Lung (tissue), 12 donors: ENCODE data around the gene DDX60. TPM values are rescaled to one million over a fixed set of nuclear protein-coding genes. Genes with fewer than 3 reads are reported as not detected.

Experiments
- ATAC-seq: fragments of 200-7000 bp; cut with Tn5 transposase; one replicate; pipeline ENCODE4 v1.9.1; 2020; ENCODE audit warnings: moderate number of reproducible peaks; ENCODE audit not compliant: insufficient read depth, low FRiP score
- DNase-seq, 3 donors: peaks; one replicate each; pipeline ENCODE4 v3.0.0-alpha.2; 2013 to 2017
- H3K27ac ChIP-seq, 2 donors: one replicate each; pipeline ENCODE4 v1.5.1; 2013; ENCODE audit warnings: mild to moderate bottlenecking in 2 of 2, moderate library complexity in 2 of 2, control low read depth in 1 of 2, inconsistent platforms in 1 of 2, low read depth in 1 of 2, low read length in 1 of 2
- H3K27me3 ChIP-seq, 3 donors: one replicate each; pipeline ENCODE4 v1.5.1; 2013; ENCODE audit warnings: low read length in 2 of 3; ENCODE audit not compliant: control insufficient read depth in 3 of 3, insufficient read depth in 3 of 3
- H3K36me3 ChIP-seq, 4 donors: one replicate each; pipeline ENCODE4 v1.5.1; 2013; ENCODE audit warnings: low read length in 4 of 4, mild to moderate bottlenecking in 1 of 4, moderate library complexity in 1 of 4; ENCODE audit not compliant: control insufficient read depth in 4 of 4, insufficient read depth in 4 of 4
- H3K4me1 ChIP-seq, 5 donors: one replicate each; pipeline ENCODE4 v1.5.1; 2013; ENCODE audit warnings: low read length in 5 of 5, mild to moderate bottlenecking in 2 of 5, moderate library complexity in 1 of 5; ENCODE audit not compliant: control insufficient read depth in 5 of 5, insufficient read depth in 5 of 5
- H3K4me3 ChIP-seq: one replicate; pipeline ENCODE4 v1.5.1; 2013; ENCODE audit warnings: mild to moderate bottlenecking, control low read depth, moderate library complexity
- H3K9ac ChIP-seq, 2 donors: one replicate each; pipeline ENCODE4 v1.5.1; 2013; ENCODE audit warnings: low read length in 2 of 2, control low read depth in 1 of 2; ENCODE audit not compliant: insufficient read depth in 1 of 2
- H3K9me3 ChIP-seq, 4 donors: one replicate each; pipeline ENCODE4 v1.5.1; 2013; ENCODE audit warnings: low read length in 3 of 4, mild to moderate bottlenecking in 1 of 4, moderate library complexity in 1 of 4; ENCODE audit not compliant: control insufficient read depth in 4 of 4, insufficient read depth in 3 of 4
- CTCF ChIP-seq: IDR thresholded peaks from 2 replicates; pipeline ENCODE4 v1.5.1; 2012; ENCODE audit warnings: mild to moderate bottlenecking; ENCODE audit errors: control extremely low read depth, extremely low read depth
- WGBS, 2 donors: extraction: QIAGEN DNeasy Blood & Tissue Kit; methylation state at CpG; one replicate each; pipeline ENCODE4 v1.1.7; 2013; 5-methylcytosine and 5-hydroxymethylcytosine counted together
- polyA plus RNA-seq, 2 donors: library from polyadenylated mRNA; stranded (reverse); fragments of 200-250 nt; gene quantifications; one replicate each; pipeline ENCODE4 v1.2.1, GENCODE V29; 2013
- total RNA-seq, 2 donors: library from RNA; depleted of rRNA in 1 of 2; stranded (reverse); fragments of >200 nt in 1 of 2; gene quantifications; one replicate each; pipeline ENCODE4 v1.2.1, GENCODE V29; 2014 to 2021
- donor health status: control.
- donor health status: control.
- donor health status: Bipolar disorder and iron deficiency.
- donor health status: healthy.
- donor health status: DM: yes; HTN: yes; CAD: no.

Gene DDX60
- total and polyA plus RNA-seq, 4 donors = 2.6 to 47.0 (median 14.6) TPM

GRCh38 chr4:168275836-168276235 lies 42.7 kb downstream of the DDX60 start:
- 97% methylated on average over 2 of the region's 2 CpGs for WGBS, 2 donors
- TF ChIP-seq CTCF = no peak
- peaks cover 20 to 26% (median 22%) of the 10 kb centered on the region in 4 donors for H3K36me3 ChIP-seq
- no peak overlapping the region for H3K4me3 ChIP-seq
- H3K27ac ChIP-seq = no peak overlapping the region
- ATAC-seq (no peak), DNase-seq (no peak)
- no peaks in the 10 kb centered on the region for H3K27me3 ChIP-seq
- peaks cover 0 to 3% (median 0%) of the 10 kb centered on the region in 5 donors for H3K4me1 ChIP-seq
- H3K9me3 ChIP-seq = no peaks in the 10 kb centered on the region
- no peak overlapping the region for H3K9ac ChIP-seq

GRCh38 chr4:168274871-168275270 lies 43.7 kb downstream of the DDX60 start:
- 68 to 97% methylated on average over 1 of the region's 1 CpG for WGBS, 2 donors
- TF ChIP-seq CTCF = no peak
- no peak overlapping the region for H3K4me3 ChIP-seq
- H3K9ac ChIP-seq = no peak overlapping the region
- DNase-seq (no peak), ATAC-seq (no peak)
- H3K36me3 ChIP-seq = peaks cover 20 to 22% (median 21%) of the 10 kb centered on the region in 4 donors
- H3K27me3 ChIP-seq = no peaks in the 10 kb centered on the region
- no peaks in the 10 kb centered on the region for H3K9me3 ChIP-seq
- H3K27ac ChIP-seq = no peak overlapping the region
- peaks cover 0 to 3% (median 0%) of the 10 kb centered on the region in 5 donors for H3K4me1 ChIP-seq

- no peak for DNase-seq
These were observed 44.7 kb downstream of the DDX60 start for GRCh38 chr4:168273838-168274237.

More at GRCh38 chr4:168273838-168274237, 44.7 kb downstream of the DDX60 start:
- no peak overlapping the region for H3K27ac ChIP-seq
- H3K9ac ChIP-seq = no peak overlapping the region
- H3K36me3 ChIP-seq = peaks cover 13 to 20% (median 17%) of the 10 kb centered on the region in 4 donors
- 89 to 93% methylated on average over 9 of the region's 9 CpGs for WGBS, 2 donors
- H3K4me1 ChIP-seq = peaks cover 0 to 3% (median 0%) of the 10 kb centered on the region in 5 donors
- H3K27me3 ChIP-seq = no peaks in the 10 kb centered on the region
- no peak for ATAC-seq
- no peak overlapping the region for H3K4me3 ChIP-seq
- TF ChIP-seq CTCF = no peak
- no peaks in the 10 kb centered on the region for H3K9me3 ChIP-seq
